ENCODE results near the gene HIVEP3.

HIVEP3 gene

GRCh38 chr1:41633764-41634163 is 285.0 kb downstream of the HIVEP3 start:
- ATAC-seq (ENCODE audit: insufficient read depth, low read depth), result no peak
- peaks cover 84% of the 10 kb centered on the region for H4K20me1 ChIP-seq (ENCODE audit: insufficient read depth, low read length)
- H3K4me2 ChIP-seq (ENCODE audit: insufficient read depth, low read length), result no peak overlapping the region
- peaks cover 10% of the 10 kb centered on the region for H3K4me1 ChIP-seq (ENCODE audit: insufficient read depth, low read length)
- H3K9me3 ChIP-seq (ENCODE audit: insufficient read depth, low read length, severe bottlenecking), result no peaks in the 10 kb centered on the region
- H2AFZ ChIP-seq (ENCODE audit: low read depth, low read length), result no peak overlapping the region
- H3K9ac ChIP-seq (ENCODE audit: low read depth, low read length), result no peak overlapping the region
- DNase-seq, result no peak
- H3K27me3 ChIP-seq (ENCODE audit: insufficient read depth, low read length, poor library complexity), result no peaks in the 10 kb centered on the region
- H3K4me3 ChIP-seq (ENCODE audit: low read depth in 1 of 2, low read length in 2 of 2), result no peak overlapping the region
- peaks cover 99% of the 10 kb centered on the region for H3K79me2 ChIP-seq (ENCODE audit: insufficient read depth, low read length)
- peak overlapping the region; percentile 59 for H3K27ac ChIP-seq (ENCODE audit: low read length)
- TF ChIP-seq EZH2 (IDR thresholded peaks at IDR 0.05; ENCODE audit: borderline replicate concordance, low read depth, low read length, severe bottlenecking) (no peak), CTCF (IDR thresholded peaks at IDR 0.05; ENCODE audit: borderline replicate concordance, extremely low read depth, low read length, poor library complexity, severe bottlenecking) (no peak)
- peaks cover 65% of the 10 kb centered on the region for H3K36me3 ChIP-seq (ENCODE audit: insufficient read depth, low read length)

GRCh38 chr1:41632781-41633575 is 285.7 kb downstream of the HIVEP3 start:
- peaks cover 71% of the 10 kb centered on the region for H3K36me3 ChIP-seq (ENCODE audit: insufficient read depth, low read length)
- no peak overlapping the region for H3K4me2 ChIP-seq (ENCODE audit: insufficient read depth, low read length)
- no peak overlapping the region for H3K4me3 ChIP-seq (ENCODE audit: low read depth in 1 of 2, low read length in 2 of 2)
- no peaks in the 10 kb centered on the region for H3K27me3 ChIP-seq (ENCODE audit: insufficient read depth, low read length, poor library complexity)
- peaks cover 99% of the 10 kb centered on the region for H3K79me2 ChIP-seq (ENCODE audit: insufficient read depth, low read length)
- TF ChIP-seq EZH2 (IDR thresholded peaks at IDR 0.05; ENCODE audit: borderline replicate concordance, low read depth, low read length, severe bottlenecking), result no peak
- no peak for TF ChIP-seq CTCF (IDR thresholded peaks at IDR 0.05; ENCODE audit: borderline replicate concordance, extremely low read depth, low read length, poor library complexity, severe bottlenecking)
- H3K9me3 ChIP-seq (ENCODE audit: insufficient read depth, low read length, severe bottlenecking), result no peaks in the 10 kb centered on the region
- no peak overlapping the region for H3K9ac ChIP-seq (ENCODE audit: low read depth, low read length)
- H2AFZ ChIP-seq (ENCODE audit: low read depth, low read length), result no peak overlapping the region
- DNase-seq, result no peak
- H3K27ac ChIP-seq (ENCODE audit: low read length), result peak overlapping the region; percentile 59
- peaks cover 6% of the 10 kb centered on the region for H3K4me1 ChIP-seq (ENCODE audit: insufficient read depth, low read length)
- no peak for ATAC-seq (ENCODE audit: insufficient read depth, low read depth)
- H4K20me1 ChIP-seq (ENCODE audit: insufficient read depth, low read length), result peaks cover 85% of the 10 kb centered on the region

GRCh38 chr1:41631971-41632370 is 286.8 kb downstream of the HIVEP3 start:
- TF ChIP-seq EZH2 (IDR thresholded peaks at IDR 0.05; ENCODE audit: borderline replicate concordance, low read depth, low read length, severe bottlenecking), result no peak
- no peak for TF ChIP-seq CTCF (IDR thresholded peaks at IDR 0.05; ENCODE audit: borderline replicate concordance, extremely low read depth, low read length, poor library complexity, severe bottlenecking)
- H3K9ac ChIP-seq (ENCODE audit: low read depth, low read length), result no peak overlapping the region
- ATAC-seq (ENCODE audit: insufficient read depth, low read depth) (no peak), DNase-seq (no peak)
- H3K79me2 ChIP-seq (ENCODE audit: insufficient read depth, low read length), result peaks cover 99% of the 10 kb centered on the region
- no peak overlapping the region for H3K4me2 ChIP-seq (ENCODE audit: insufficient read depth, low read length)
- peak overlapping the region; percentile 54; the same call in 1 of the 2 replicates for H3K27ac ChIP-seq (ENCODE audit: low read length)
- no peak overlapping the region for H3K4me3 ChIP-seq (ENCODE audit: low read depth in 1 of 2, low read length in 2 of 2)
- H3K27me3 ChIP-seq (ENCODE audit: insufficient read depth, low read length, poor library complexity), result no peaks in the 10 kb centered on the region
- peaks cover under 1% of the 10 kb centered on the region; the same call in 1 of the 2 replicates for H3K4me1 ChIP-seq (ENCODE audit: insufficient read depth, low read length)
- peaks cover 85% of the 10 kb centered on the region for H4K20me1 ChIP-seq (ENCODE audit: insufficient read depth, low read length)
- H2AFZ ChIP-seq (ENCODE audit: low read depth, low read length), result no peak overlapping the region
- H3K36me3 ChIP-seq (ENCODE audit: insufficient read depth, low read length), result peaks cover 71% of the 10 kb centered on the region
- no peaks in the 10 kb centered on the region for H3K9me3 ChIP-seq (ENCODE audit: insufficient read depth, low read length, severe bottlenecking)

Data from DND-41 (cell line).